G401.6 (cell line): ENCODE data around the gene PEAR1.

ENCODE experiments used
- FAIRE-seq: peaks from 2 replicates; lab custom pipeline; 2012; peaks lifted over from hg19 to GRCh38; lab: Jason Lieb, UNC

Gene PEAR1

DNA sequence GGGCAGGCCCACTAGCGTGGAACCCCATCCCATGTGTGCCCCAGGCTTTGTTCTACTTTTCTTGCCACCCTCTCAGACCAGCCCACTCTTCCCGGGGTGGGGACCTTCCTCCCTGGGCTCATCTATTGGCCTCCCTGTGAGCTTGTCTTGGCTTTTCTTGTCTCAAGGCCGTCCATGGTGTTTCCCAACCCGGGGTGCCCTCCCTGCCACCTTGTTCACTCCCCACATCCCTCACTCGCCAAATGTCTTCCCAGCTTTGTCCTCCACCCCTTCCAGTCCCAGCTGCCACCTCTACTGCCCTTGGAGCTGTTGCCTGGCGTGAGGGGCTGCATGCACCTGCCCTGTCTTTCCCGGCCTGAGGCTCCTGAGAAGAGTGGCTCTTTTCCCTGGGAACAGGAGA, 45.3 kb downstream of the PEAR1 start:
- FAIRE-seq, result no peak

DNA sequence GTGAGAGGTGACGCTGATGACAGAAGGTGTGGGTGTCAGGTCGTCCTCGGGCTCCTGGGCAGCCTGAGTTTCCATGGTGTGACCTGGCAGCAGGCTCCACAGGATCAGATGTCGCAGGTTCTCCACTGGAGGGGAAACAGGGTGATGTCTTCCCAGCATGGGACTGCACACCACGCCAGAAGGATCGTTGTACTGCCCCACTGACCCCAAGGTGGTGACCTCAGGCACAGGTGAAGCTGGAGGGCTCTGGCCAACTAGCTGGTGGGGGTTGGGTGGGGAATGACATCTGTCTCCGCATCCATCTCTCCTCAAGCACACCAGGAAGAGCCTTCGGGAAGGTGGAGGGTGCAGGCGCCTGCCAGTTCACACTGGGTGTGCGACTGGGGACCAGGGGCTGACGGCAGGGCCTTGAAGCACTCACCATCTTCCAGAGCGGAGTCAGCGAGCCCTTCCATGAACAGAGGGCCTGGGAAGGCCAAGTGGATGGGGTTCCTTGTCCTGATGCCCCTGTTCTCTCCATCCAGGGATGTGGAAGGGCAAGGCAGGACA, 46.3 kb downstream of the PEAR1 start:
- no peak for FAIRE-seq

DNA sequence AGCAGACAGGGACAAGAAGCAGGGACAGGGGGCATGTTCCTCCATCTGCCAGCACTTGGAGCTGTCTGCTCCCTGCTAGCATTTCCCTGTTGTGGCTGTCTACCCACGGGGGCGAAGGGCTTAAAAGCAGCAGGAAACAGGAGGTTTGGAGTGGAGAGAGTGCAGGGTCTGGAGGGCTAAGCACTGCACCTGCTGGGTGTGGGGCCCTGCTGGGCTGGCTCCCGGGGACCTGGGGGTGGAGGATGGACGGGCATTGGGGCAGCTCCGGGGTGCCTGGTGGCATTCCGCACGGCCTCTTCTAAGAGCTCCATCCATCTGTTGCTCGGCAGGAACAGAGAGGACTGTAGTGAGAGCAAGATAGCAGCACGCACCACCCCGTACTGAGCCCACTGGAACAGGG, 48.2 kb downstream of the PEAR1 start:
- FAIRE-seq, result no peak

DNA sequence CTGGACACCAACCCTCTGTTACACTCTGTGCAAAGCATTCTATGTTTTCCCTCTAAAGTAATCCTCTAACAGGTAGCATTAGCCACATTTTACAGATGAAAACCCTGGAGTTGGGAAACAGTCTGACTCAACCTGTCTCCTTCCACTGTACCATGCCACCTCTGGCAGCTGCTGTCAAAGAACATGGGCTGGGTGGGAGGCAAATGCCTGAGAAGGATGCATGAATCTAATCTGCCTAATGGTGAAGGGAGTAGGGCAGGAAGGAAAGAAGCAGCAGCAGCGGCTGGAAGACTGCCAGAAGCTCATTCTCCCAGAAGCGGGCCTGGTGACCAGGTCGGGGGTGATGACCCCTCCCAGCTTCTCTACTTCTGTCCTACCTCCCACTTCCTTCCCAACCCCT, 48.7 kb downstream of the PEAR1 start:
- FAIRE-seq, result no peak

DNA sequence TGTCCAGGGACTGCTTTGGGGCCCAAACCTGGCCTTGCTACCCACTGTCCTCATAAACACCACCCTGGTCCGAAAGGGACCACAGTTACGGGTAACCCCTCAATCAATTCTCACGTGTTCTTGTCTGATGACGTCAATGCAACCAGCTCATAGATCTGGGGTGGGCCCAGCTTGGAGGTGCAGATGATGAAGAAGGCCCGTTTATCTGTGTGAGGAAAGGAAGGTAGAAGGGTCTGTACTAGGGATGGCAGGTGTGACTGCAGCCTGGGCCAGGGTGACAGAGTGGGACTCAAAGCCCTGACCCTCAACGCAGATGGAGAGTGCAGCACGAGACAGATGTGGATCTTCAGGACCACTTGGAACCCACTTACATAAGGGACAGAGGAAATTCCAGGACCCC, 49.1 kb downstream of the PEAR1 start:
- FAIRE-seq, result no peak

DNA sequence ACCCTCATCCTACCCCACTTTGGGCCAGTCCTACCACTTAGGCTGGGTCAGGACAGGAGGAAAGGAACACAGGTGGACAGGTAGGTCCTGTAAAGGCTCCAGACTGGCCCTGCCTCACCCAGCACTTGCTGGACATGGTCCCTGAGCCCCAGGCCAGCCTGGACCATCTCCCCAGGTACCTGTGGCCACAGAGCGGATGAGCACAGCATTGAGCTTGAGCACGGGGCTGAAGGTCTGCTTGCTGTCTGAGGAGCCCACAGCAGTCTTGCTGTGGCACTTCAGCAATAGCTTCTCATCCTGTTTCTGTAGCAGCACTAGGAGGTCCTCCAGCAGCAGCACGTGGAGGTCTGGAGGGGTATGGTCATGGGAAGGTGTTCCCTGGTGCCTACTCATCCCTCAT, 50.2 kb downstream of the PEAR1 start:
- FAIRE-seq, result no peak

DNA sequence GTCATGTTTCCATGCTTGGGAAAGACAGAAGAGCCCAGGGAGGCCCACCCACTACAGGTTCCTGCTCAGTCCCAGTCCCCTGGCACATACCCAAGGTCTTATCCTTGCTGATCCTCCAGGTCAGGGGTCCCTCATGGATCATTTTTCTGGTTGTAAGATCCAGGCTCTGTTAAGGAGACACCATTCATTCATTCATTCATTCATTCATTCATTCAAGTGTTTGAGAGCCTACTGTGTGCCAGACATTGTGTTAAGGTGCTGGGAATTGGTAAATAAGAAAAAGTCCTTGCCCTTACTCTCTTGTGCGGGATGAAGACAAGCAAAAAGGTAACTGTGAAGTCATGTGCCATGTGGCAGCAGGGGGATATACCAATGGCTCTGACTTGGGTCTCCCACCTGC, 50.8 kb downstream of the PEAR1 start:
- FAIRE-seq, result no peak

DNA sequence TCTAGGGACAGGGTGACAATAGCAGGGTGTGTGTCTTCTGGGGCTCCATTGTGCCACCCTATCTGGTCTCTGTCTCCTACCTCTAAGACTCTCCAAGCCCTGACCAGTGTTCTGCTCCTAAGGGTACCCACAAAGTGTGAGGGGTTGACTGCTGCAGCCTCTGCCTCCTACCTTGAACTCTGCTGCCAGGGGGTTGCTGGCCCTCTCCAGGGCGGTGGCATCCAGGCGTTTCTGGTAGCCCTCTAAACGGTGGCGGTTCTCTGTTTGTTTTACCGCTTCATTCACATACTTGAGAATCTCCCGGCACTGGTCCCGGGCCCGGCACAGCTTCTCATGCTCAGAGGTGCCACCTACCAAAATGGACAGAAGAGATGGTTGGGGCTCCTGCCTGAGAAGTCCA, 51.3 kb downstream of the PEAR1 start:
- FAIRE-seq, result no peak

DNA sequence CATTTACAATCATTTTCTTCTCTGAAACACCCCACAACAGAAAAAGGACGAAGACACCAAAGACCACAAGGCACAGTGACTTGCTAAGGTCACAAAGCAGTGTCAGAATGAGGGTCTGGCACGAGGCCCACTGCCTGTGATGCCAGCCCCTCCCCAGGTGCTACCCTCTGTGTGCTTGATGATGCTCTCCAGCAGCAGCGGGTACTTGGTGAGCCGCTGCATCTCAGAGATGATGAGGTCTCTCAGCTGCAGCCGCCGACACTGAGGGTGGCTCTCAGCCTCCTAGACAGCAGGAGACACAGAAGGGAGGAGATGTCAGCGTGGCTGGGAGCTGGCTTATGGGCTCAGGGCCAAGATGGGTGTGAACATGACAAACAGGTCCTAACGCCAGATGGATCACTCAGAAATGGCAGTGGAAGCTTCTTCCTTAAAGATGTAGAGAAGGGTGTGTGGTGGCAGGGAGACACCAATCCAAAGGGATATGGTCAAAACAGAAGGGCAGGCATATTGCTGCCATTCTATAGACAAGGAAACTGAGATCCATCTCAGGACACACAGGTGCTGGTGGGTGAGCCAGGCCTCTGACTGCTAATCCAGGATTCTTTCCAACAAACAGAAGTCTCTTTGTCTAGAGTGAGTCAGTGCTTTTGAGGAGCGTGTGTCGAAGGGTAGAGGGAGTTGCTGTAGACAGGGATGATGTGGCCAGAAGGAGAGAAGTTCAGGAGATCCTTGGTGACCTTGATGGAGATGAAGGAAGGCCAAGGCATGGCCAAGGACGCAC, 52.6 kb downstream of the PEAR1 start:
- no peak for FAIRE-seq

DNA sequence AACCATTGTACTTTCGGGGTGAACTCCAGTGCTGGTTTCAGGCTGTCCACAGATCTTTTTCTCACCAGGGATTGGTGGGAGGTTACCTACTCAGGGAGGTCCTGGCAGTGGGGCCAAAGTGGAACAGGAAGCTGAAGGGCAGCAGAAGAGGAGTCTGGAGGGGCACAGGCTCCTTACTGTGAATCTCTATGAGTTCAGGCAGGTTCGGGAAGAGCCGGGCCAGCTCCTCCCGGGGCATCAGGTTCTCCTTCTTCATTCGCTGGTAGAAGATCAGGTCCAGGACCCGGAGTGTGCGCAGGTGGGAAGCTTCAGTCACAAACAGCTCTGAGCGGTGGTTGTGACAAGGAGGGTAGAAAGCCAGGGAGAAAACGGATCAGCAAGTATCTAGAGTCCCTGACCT, 53.6 kb downstream of the PEAR1 start:
- FAIRE-seq, result no peak

DNA sequence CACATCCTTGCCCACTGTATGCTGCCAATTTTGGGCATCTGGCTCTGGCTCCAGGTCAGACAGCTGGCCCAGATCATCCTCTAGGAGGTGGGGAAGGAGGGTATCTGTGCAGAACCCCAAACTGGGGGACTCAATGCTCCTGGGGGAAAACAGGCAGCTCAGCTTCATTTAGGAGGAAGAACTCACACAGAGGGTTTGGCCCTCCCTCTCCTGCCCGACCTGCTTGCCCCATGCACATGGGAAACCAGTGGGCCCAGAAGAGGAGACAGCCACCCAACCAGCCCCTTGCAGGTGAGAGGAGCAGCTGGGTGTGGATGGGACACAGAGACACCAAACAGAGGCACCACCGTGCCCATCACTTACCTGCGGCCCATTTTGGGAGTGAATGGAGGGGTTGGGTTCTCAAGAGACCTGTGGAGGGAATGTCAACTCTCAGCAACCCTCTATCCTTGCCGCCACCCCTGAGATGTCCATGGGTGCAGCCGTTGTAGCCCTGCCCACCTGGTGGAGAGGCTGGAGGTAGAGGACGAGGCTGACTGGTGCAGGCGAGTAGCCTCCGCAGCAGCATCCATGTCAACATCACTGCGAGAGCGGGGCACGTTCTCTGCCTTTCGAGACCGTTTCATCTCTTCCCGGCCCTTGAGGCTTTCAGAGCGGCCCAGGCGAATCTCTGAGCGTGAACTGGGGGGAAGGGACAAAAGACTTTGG, 54.5 kb downstream of the PEAR1 start:
- FAIRE-seq, result no peak

DNA sequence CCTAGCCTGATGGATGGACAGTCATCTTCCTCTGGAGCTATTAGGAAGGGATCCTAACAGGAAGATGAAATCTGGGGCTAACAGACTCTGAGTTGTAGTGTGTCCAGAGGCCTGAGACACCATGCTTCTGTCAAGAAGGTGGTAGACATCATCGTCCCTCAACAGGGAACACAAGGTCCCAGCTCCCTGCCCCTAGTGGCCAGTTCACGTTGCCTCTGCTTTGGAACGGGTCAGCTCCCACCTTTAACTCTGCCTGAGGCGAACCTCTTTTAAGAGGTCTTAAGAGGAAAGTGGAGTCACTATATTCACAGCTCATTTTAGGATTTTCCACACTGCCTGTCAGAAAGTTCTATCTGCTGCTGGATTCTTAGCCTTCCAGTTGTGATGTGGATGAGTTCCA, 55.2 kb downstream of the PEAR1 start:
- no peak for FAIRE-seq

DNA sequence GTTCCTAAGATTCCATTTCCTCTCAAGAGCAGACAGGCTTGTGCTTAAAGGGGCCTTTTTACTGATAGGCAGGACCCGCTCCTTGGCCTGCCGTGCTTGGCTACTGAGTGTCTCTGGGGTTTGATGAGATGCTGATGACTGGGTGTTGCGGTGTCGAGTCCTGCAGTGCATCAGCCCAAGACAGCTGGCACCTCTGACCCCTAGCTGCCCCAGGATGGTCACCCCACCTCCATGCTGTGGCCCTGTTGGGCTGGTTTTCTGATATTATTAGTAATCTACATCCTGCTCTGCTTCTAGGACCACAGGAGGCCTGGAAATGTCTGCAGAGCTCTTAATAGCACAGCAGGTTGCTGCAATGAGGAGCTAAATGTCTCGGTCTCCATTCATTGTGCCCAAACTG, 55.6 kb downstream of the PEAR1 start:
- no peak for FAIRE-seq

DNA sequence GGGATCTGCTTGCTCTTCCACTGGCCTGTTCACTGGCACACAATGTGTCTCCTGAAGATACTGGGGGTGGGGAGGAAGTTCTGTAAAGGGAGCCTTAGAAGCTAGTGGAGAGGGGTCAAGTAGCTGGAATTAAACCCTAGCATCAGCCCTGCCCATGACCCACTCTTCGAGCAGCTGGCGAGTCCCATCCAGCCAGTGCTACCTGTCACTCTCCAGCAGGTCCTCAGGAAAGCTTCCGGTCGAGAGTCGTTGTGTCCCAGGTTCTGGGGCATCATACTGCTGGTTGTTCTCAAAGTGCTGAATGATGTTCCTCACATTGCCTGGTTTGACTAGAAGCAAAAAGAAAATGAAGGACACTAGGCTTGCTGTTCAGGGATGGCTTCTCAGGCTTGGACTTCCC, 57.9 kb downstream of the PEAR1 start:
- no peak for FAIRE-seq

DNA sequence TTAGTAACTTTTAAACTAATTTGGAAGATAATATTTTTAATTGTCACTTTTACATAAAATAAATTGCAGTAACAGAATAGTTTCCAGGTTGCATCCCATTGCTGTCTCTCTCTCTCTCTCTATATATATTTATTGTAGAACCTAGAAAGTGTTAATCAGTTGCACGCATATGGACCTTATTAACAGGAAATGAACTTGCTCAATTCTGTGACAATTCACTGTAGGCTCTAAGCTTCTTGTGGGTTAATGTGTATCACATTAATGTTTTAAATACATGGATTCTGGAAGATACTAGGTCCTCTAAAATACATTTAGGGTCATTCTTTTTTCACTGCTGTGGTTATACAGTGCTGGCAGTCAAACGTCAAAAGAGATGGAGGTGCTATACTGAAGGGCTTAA, 60.1 kb downstream of the PEAR1 start:
- FAIRE-seq, result no peak

DNA sequence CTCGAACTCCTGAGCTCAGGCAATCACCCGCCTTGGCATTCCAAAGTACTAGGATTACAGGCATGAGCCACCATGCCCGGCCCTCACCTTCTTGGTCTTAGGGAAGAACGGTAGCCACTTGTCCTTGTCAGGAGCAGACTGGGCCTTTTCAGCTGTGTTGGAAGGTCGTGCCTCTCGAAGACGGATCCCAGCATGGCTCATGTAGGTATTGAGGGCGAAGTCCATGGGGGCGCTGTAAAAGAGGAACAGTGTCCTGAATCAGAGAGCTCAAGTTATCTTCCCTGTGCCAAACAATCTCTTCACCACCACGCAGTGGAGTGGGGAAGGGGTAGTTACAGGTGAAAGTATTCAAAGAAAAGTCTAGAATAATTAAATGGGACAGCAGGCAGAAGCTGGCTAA, 62.8 kb downstream of the PEAR1 start:
- no peak for FAIRE-seq

DNA sequence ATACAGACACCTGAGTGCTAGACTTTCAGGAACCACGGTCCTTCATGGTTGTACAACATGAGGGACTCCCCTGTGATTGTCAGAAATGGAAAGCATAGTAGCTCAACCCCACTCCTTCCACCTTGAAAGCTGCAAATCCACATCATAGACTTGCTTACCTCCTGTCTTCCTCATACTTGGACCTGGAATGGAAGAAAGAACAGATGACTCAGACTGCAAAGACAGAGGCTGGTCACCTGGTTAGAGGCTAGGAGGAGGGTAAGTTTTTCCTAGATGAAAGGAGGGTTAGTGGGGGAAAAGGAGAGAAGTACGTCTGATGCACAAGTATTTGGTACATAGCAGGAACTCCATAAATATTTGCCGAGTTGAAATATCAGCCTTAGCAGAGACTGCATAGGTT, 64.1 kb downstream of the PEAR1 start:
- no peak for FAIRE-seq

DNA sequence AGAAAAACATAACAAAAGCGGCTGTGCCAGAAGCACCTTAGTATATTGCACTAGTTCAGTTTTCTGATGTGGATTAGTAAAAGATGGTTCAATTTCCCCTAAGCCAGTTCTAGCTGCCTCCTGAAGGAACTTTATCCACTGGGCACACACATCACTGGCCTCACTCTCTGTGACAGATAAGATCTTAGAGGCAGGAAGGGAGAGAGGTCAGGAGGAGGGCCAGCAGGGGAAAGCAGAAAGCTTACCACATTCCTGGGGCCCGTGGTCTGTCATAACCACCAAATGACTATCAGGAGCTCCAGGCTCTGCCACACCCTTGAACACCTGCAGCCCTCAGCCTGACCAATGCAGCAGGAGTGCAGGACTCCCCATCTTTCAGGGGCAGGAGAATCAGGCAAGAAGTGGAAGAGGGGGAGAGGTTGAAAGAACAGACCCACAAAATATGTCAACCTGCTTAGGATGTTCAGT, 64.8 kb downstream of the PEAR1 start:
- FAIRE-seq, result no peak

DNA sequence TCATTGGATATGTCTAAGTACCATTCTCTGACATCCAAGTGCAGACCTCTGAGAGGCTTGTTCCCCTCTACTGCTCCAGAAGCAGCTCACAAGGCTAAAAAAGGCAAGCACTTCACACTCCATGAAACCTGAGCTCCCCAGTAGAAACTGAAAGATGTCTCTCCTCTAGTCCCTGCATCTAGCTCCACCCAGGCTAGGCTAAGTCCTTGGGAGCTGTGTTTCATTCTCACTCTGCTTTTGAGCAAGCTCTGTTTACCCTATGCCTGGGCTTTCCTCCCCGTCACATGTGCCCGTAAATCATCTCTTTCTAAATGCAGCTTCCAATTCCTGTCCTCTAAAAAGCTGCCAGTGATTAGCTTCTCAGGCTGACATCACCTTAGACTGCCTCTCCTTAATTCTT, 65.9 kb downstream of the PEAR1 start:
- FAIRE-seq, result no peak

DNA sequence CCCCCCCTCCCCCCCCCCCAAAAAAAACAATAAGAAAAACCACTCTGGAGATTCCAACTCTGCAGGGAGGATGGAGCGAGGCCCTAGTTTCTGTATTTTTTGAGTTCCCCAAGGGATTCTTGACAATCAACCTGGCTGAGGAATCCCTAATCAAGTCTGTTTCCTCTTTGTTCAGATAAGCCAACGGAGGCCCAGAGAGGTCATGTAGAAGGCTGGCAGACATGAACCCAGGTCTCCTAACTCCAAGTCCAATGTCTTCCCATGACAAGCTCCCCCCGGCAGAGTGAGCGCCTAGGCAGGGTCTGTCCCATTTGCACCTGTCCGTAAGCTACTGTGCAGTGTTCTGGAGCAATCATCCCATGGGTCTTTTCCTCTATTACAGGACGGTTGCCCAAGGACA, 66.4 kb downstream of the PEAR1 start:
- no peak for FAIRE-seq

DNA sequence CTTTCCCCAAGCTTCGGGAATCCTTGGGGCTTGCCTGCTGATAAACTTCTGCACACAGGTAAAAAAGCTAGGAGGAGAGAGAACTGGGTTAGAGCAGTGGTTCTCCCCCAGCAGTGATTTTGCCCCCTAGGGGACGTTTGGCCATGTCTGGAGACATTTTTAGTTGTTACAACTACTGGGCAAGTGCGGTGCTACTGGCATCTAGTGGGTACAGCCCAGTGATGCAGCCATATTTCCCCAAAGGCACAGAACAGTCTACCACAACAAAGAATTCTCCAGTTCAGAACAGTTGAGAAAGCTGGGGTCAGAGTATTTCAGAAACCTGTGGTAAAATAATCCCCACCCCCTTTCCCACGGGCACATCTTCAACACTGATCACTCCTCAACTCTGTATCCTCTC, 68.2 kb downstream of the PEAR1 start:
- no peak for FAIRE-seq

DNA sequence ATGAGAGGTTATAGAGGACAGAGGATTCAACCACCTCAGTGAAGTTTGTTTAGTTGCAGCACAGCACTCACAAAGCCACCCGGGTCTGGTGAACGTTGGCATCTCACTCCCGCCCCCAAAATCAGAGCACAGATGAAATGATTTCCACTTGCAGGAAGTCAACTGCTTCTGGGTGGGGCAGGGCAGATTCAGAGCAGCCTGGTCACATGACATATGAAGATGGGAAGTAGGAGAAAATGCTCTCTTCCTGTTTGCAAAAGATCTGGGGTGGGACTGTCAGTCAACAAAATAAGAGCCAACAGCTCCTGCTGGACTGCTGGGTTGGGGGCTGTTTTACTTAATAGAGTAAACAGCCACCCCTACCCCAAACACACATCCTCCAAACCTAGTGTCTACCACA, 70.1 kb downstream of the PEAR1 start:
- no peak for FAIRE-seq

DNA sequence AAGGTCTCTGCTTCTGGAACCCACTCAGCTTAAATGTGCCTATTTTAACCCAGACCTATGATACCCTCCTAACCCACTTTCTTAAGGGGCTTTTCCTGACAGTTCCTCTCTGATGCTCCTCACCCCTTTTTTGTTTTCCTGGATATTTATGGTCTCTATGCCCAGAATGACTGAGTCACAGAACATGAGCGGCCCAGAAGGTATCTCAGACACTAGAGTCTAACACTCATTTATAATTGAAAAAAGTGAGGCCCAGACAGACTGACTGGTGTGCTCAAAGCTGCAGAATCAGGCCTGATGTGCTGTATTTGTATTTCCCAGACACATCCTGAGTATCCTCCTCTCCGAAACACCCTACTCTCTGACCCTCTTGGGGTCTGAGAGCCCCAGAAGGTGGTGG, 70.9 kb downstream of the PEAR1 start:
- no peak for FAIRE-seq
